HepG2 (cell line): Measurements from ENCODE around the gene SHC1. TPM values are rescaled to one million over a fixed set of nuclear protein-coding genes. Genes with fewer than 3 reads are reported as not detected.

Experiments used
- ARHGAP35 ChIP-seq: sonication (generic); formaldehyde crosslinking; IDR thresholded peaks from 2 replicates; pipeline ENCODE4 v1.9.0; 2022; ENCODE audit warnings: mild to moderate bottlenecking, inconsistent platforms, moderate library complexity, missing genetic modification reagents, borderline replicate concordance
- ARID4A ChIP-seq: sonication (generic); formaldehyde crosslinking; IDR thresholded peaks from 2 replicates; pipeline ENCODE4 v1.5.0; 2020; ENCODE audit warnings: mild to moderate bottlenecking, missing genetic modification reagents, borderline replicate concordance
- BRCA1 ChIP-seq: sonication (generic); formaldehyde crosslinking; IDR thresholded peaks from 2 replicates; pipeline ENCODE4 v1.4.0; 2020; ENCODE audit warnings: missing genetic modification reagents
- CBX1 ChIP-seq: IDR thresholded peaks from one replicate; pipeline ENCODE4 v1.6.1; 2016; ENCODE audit warnings: antibody characterized with exemption, low read depth
- CREM ChIP-seq, 2 experiments: sonication (generic) in 1 of 2; formaldehyde crosslinking in 1 of 2; IDR thresholded peaks; 2 replicates each; pipeline versions ENCODE4 v1.4.0 to v1.6.1; 2016 to 2020; ENCODE audit warnings: antibody characterized with exemption in 1 of 2, mild to moderate bottlenecking in 1 of 2, missing genetic modification reagents in 1 of 2
- FOXC1 ChIP-seq: sonication (generic); formaldehyde crosslinking; IDR thresholded peaks from 2 replicates; pipeline ENCODE4 v1.8.0; 2022; ENCODE audit warnings: mild to moderate bottlenecking, missing genetic modification reagents, borderline replicate concordance
- HHEX ChIP-seq: IDR thresholded peaks from 2 replicates; pipeline ENCODE4 v1.6.1; 2016; ENCODE audit warnings: control low read depth
- KMT2B ChIP-seq: IDR thresholded peaks from 2 replicates; pipeline ENCODE4 v1.6.1; 2016; ENCODE audit warnings: missing genetic modification reagents, missing compliant biosample characterization
- MTF2 ChIP-seq: sonication (generic); formaldehyde crosslinking; IDR thresholded peaks from 2 replicates; pipeline ENCODE4 v1.5.0; 2020; ENCODE audit warnings: missing genetic modification reagents, borderline replicate concordance
- NONO ChIP-seq, 2 experiments: fragments of 450-650 bp in 1 of 2; sonication (generic) in 1 of 2; formaldehyde crosslinking in 1 of 2; IDR thresholded peaks in 1 of 2; conservative IDR thresholded peaks in 1 of 2; 2 replicates each; pipeline versions ENCODE4 v1.6.1 to v1.8.0; 2017 to 2022; ENCODE audit warnings: mild to moderate bottlenecking in 1 of 2, missing genetic modification reagents in 1 of 2, moderate library complexity in 1 of 2
- RAD51 ChIP-seq: fragments of 450-650 bp; IDR thresholded peaks from 2 replicates; pipeline ENCODE4 v1.6.1; 2016; ENCODE audit warnings: borderline replicate concordance
- SP5 ChIP-seq: IDR thresholded peaks from 2 replicates; pipeline ENCODE4 v1.6.1; 2016; ENCODE audit warnings: low read depth, borderline replicate concordance
- SSRP1 ChIP-seq: IDR thresholded peaks from 2 replicates; pipeline ENCODE4 v1.6.1; 2016; ENCODE audit warnings: control low read depth
- THAP9 ChIP-seq: sonication (generic); formaldehyde crosslinking; IDR thresholded peaks from 2 replicates; pipeline ENCODE4; 2020; ENCODE audit warnings: missing genetic modification reagents, mild to moderate bottlenecking, borderline replicate concordance
- ZNF3 ChIP-seq: IDR thresholded peaks from 2 replicates; pipeline ENCODE4 v1.7.0; 2017; ENCODE audit warnings: inconsistent platforms
- ZNF879 ChIP-seq: sonication (generic); formaldehyde crosslinking; IDR thresholded peaks from 2 replicates; pipeline ENCODE4 v1.8.1; 2023; ENCODE audit warnings: missing genetic modification reagents
- ZXDC ChIP-seq: sonication (generic); formaldehyde crosslinking; IDR thresholded peaks from 2 replicates; pipeline ENCODE4 v1.5.0; 2020; ENCODE audit warnings: mild to moderate bottlenecking, missing genetic modification reagents
- polyA plus RNA-seq, 8 experiments: library from polyadenylated mRNA; depleted of rRNA in 3 of 8; stranded (reverse) in 7 of 8; unstranded in 1 of 8; fragments of >200 nt; fragmentation: Illumina TruSeq in 4 of 8; extraction: Trizol in 4 of 8; gene quantifications; 2 replicates each; pipeline versions ENCODE4 v1.2.1 to v1.2.3, GENCODE V29; 2011 to 2016; ENCODE audit warnings: low read depth in 4 of 8, missing spikeins in 1 of 8, mixed read lengths in 1 of 8; ENCODE audit not compliant: insufficient read depth in 1 of 8
- total RNA-seq, 5 experiments: library from RNA; depleted of rRNA; stranded (reverse); fragments of >200 nt; fragmentation: Illumina TruSeq; extraction: Trizol; gene quantifications; 2 replicates each; pipeline ENCODE4 v1.2.3, GENCODE V29; 2016; ENCODE audit warnings: low read depth in 1 of 5
- TF ChIP-seq, protein P1 (sequence below): sonication (generic); formaldehyde crosslinking; IDR thresholded peaks from 2 replicates; pipeline ENCODE4 v1.8.0; 2022; ENCODE audit warnings: low read depth, missing genetic modification reagents

SHC1 gene
- total and polyA plus RNA-seq, 2 of the 13 experiments (the other 11 are each of a cell fraction or from before 2014, with no cell fraction given), result 52.0 to 137 TPM

DNA sequence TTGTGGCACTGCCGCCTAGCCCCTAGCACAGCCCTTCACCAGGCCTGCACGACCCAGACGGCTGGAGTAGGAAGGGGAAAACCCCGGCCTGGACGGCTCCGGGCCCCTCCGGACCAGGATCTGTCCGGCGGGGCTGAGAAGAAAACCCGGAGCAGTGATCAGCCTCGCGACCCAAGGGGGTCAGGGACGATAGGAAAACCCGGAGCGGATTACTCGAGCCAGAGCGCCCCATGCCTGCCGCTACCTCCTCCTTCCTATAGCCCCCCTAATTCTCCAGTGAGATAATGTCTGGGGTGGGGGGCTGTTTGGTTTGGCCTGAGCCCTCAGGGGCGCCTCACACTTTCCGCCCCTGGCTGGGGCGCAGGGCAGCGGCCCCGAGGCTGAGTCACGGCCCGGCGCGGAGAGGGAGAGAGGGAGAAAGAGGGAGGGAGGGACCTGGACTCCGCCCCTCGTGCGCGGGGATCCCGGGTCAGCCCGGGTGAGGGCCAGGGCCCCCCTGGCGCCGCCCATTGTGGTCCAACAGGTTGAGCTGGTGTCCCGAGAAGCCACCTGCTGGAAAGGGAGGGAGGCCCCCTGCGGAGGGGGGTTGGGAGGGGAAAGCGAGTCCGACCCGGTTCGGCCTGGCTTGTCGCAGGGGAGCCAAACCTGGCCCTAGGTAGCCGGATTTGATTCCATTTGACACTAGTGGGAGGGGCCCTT is 30.3 kb upstream of the SHC1 start (continued):
- peak; percentile 33 for TF ChIP-seq CBX1
- peak; percentile 76 for TF ChIP-seq ARID4A (CRISPR knock-in tag)
- no peak for TF ChIP-seq RAD51
- TF ChIP-seq SSRP1, result no peak
- TF ChIP-seq BRCA1, result no peak; the same call in none of the 2 replicates
- TF ChIP-seq FOXC1 (CRISPR knock-in tag), result 0 out of 2 replicates have a peak, but pooled peaks have one; percentile 42
- TF ChIP-seq SP5, result peak; percentile 96
- TF ChIP-seq CREM (IDR thresholded peaks at IDR 0.05), result peak; percentile 39; the same call in 1 of the 2 replicates
- TF ChIP-seq CREM (CRISPR knock-in tag; IDR thresholded peaks at IDR 0.05), result no peak
- no peak for TF ChIP-seq NONO (IDR thresholded peaks at IDR 0.05)
- peak; percentile 54 for TF ChIP-seq NONO (CRISPR knock-in tag; conservative IDR thresholded peaks at IDR 0.05)
- TF ChIP-seq HHEX (CRISPR knock-in tag), result 0 out of 2 replicates have a peak, but pooled peaks have one; percentile 7
- no peak for TF ChIP-seq ZNF879 (CRISPR knock-in tag)
- peak; percentile 88; the same call in 1 of the 2 replicates for TF ChIP-seq MTF2 (CRISPR knock-in tag)
- TF ChIP-seq ZXDC (CRISPR knock-in tag), result 0 out of 2 replicates have a peak, but pooled peaks have one; percentile 19
- no peak for TF ChIP-seq THAP9
- TF ChIP-seq, protein P1, sequence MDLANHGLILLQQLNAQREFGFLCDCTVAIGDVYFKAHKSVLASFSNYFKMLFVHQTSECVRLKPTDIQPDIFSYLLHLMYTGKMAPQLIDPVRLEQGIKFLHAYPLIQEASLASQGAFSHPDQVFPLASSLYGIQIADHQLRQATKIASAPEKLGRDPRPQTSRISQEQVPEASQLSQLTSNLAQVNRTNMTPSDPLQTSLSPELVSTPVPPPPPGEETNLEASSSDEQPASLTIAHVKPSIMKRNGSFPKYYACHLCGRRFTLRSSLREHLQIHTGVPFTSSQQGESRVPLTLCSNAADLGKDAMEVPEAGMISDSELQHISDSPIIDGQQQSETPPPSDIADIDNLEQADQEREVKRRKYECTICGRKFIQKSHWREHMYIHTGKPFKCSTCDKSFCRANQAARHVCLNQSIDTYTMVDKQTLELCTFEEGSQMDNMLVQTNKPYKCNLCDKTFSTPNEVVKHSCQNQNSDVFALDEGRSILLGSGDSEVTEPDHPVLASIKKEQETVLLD (CRISPR knock-in tag), result peak; percentile 67; the same call in 1 of the 2 replicates
- no peak for TF ChIP-seq ARHGAP35 (CRISPR knock-in tag)
- no peak for TF ChIP-seq ZNF3 (CRISPR knock-in tag)
- peak; percentile 50; the same call in 1 of the 2 replicates for TF ChIP-seq KMT2B (CRISPR knock-in tag)
